ENCODE results near the gene LMF1.

LMF1 gene

GRCh38 chr16:818592-818991, 152.2 kb downstream of the LMF1 start:
- Histone ChIP-seq H3K36me3 (ENCODE audit: low read depth) (no peaks in the 10 kb centered on the region), H3K4me3 (ENCODE audit: severe bottlenecking) (no peak overlapping the region), H3K27ac (ENCODE audit: poor library complexity, severe bottlenecking) (no peak overlapping the region), H3K4me1 (ENCODE audit: insufficient read depth, poor library complexity, severe bottlenecking) (no peaks in the 10 kb centered on the region), H3K27me3 (ENCODE audit: insufficient read depth, poor library complexity, severe bottlenecking) (peaks cover 20% of the 10 kb centered on the region), H3K9me3 (ENCODE audit: severe bottlenecking) (no peaks in the 10 kb centered on the region)
- ATAC-seq (ENCODE audit: low read depth) = no peak
- TF ChIP-seq CTCF (IDR thresholded peaks at IDR 0.05; ENCODE audit: poor library complexity, severe bottlenecking) = no peak
- no peak for DNase-seq (ENCODE audit: low spot score)

- Histone ChIP-seq H3K4me3 (ENCODE audit: severe bottlenecking) (no peak overlapping the region), H3K36me3 (ENCODE audit: low read depth) (no peaks in the 10 kb centered on the region), H3K27ac (ENCODE audit: poor library complexity, severe bottlenecking) (no peak overlapping the region), H3K27me3 (ENCODE audit: insufficient read depth, poor library complexity, severe bottlenecking) (peaks cover 24% of the 10 kb centered on the region), H3K9me3 (ENCODE audit: severe bottlenecking) (no peaks in the 10 kb centered on the region), H3K4me1 (ENCODE audit: insufficient read depth, poor library complexity, severe bottlenecking) (no peaks in the 10 kb centered on the region)
- TF ChIP-seq CTCF (IDR thresholded peaks at IDR 0.05; ENCODE audit: poor library complexity, severe bottlenecking) = no peak
- ATAC-seq (ENCODE audit: low read depth) (no peak), DNase-seq (ENCODE audit: low spot score) (no peak)
These were observed 152.7 kb downstream of the LMF1 start for GRCh38 chr16:818132-818531.

GRCh38 chr16:817001-817906, 153.5 kb downstream of the LMF1 start:
- TF ChIP-seq CTCF (IDR thresholded peaks at IDR 0.05; ENCODE audit: poor library complexity, severe bottlenecking) = no peak
- Histone ChIP-seq H3K9me3 (ENCODE audit: severe bottlenecking) (no peaks in the 10 kb centered on the region), H3K4me3 (ENCODE audit: severe bottlenecking) (no peak overlapping the region), H3K4me1 (ENCODE audit: insufficient read depth, poor library complexity, severe bottlenecking) (no peaks in the 10 kb centered on the region), H3K36me3 (ENCODE audit: low read depth) (no peaks in the 10 kb centered on the region), H3K27ac (ENCODE audit: poor library complexity, severe bottlenecking) (no peak overlapping the region), H3K27me3 (ENCODE audit: insufficient read depth, poor library complexity, severe bottlenecking) (peaks cover 33% of the 10 kb centered on the region)
- ATAC-seq (ENCODE audit: low read depth) (no peak), DNase-seq (ENCODE audit: low spot score) (no peak)

GRCh38 chr16:815861-816260, 154.9 kb downstream of the LMF1 start:
- Histone ChIP-seq H3K4me3 (ENCODE audit: severe bottlenecking) (no peak overlapping the region), H3K27ac (ENCODE audit: poor library complexity, severe bottlenecking) (no peak overlapping the region), H3K9me3 (ENCODE audit: severe bottlenecking) (no peaks in the 10 kb centered on the region), H3K36me3 (ENCODE audit: low read depth) (no peaks in the 10 kb centered on the region), H3K27me3 (ENCODE audit: insufficient read depth, poor library complexity, severe bottlenecking) (peaks cover 40% of the 10 kb centered on the region), H3K4me1 (ENCODE audit: insufficient read depth, poor library complexity, severe bottlenecking) (no peaks in the 10 kb centered on the region)
- TF ChIP-seq CTCF (IDR thresholded peaks at IDR 0.05; ENCODE audit: poor library complexity, severe bottlenecking) = no peak
- ATAC-seq (ENCODE audit: low read depth) (no peak), DNase-seq (ENCODE audit: low spot score) (no peak)

- Histone ChIP-seq H3K27me3 (ENCODE audit: insufficient read depth, poor library complexity, severe bottlenecking) (peaks cover 40% of the 10 kb centered on the region), H3K27ac (ENCODE audit: poor library complexity, severe bottlenecking) (no peak overlapping the region), H3K36me3 (ENCODE audit: low read depth) (no peaks in the 10 kb centered on the region), H3K4me3 (ENCODE audit: severe bottlenecking) (no peak overlapping the region), H3K9me3 (ENCODE audit: severe bottlenecking) (no peaks in the 10 kb centered on the region), H3K4me1 (ENCODE audit: insufficient read depth, poor library complexity, severe bottlenecking) (no peaks in the 10 kb centered on the region)
- DNase-seq (ENCODE audit: low spot score) (no peak), ATAC-seq (ENCODE audit: low read depth) (no peak)
- no peak for TF ChIP-seq CTCF (IDR thresholded peaks at IDR 0.05; ENCODE audit: poor library complexity, severe bottlenecking)
These were observed 155.8 kb downstream of the LMF1 start for GRCh38 chr16:814974-815373.

Data from RWPE2 (cell line).